SK-N-SH treated with all-trans-retinoic acid at 6 μM for 48 hours (cell line): ENCODE measurements around the gene PDLIM7.

ENCODE experiments used
- ARNTL ChIP-seq: fragments of 450-650 bp; formaldehyde crosslinking; IDR thresholded peaks from 2 replicates; pipeline ENCODE4 v1.5.0; 2020; ENCODE audit warnings: low read depth, mild to moderate bottlenecking, moderate library complexity, borderline replicate concordance
- BACH2 ChIP-seq: fragments of 250-450 bp; sonication (Bioruptor Pico); IDR thresholded peaks from 2 replicates; pipeline ENCODE4 v1.9.0; 2021; ENCODE audit warnings: mild to moderate bottlenecking, borderline replicate concordance
- GLIS3 ChIP-seq: fragments of 250-450 bp; sonication (Bioruptor Pico); IDR thresholded peaks from 2 replicates; pipeline ENCODE4 v1.5.0; 2020; ENCODE audit warnings: mild to moderate bottlenecking, moderate library complexity
- ISL1 ChIP-seq: fragments of 250-450 bp; sonication (Bioruptor Pico); IDR thresholded peaks from 2 replicates; pipeline ENCODE4 v2.1.2; 2022; ENCODE audit warnings: mild to moderate bottlenecking, moderate library complexity
- OSR1 ChIP-seq: fragments of 250-450 bp; sonication (Bioruptor Pico); IDR thresholded peaks from 2 replicates; pipeline ENCODE4 v1.8.0; 2022; ENCODE audit warnings: moderate library complexity, mild to moderate bottlenecking, inconsistent platforms
- PPARA ChIP-seq: fragments of 250-450 bp; sonication (Bioruptor Pico); IDR thresholded peaks from 2 replicates; pipeline ENCODE4 v1.5.0; 2020; ENCODE audit warnings: mild to moderate bottlenecking, borderline replicate concordance
- SNAI2 ChIP-seq: fragments of 250-450 bp; sonication (Bioruptor Pico); IDR thresholded peaks from 2 replicates; pipeline ENCODE4 v1.5.0; 2020; ENCODE audit warnings: mild to moderate bottlenecking, moderate library complexity
- TCF4 ChIP-seq: fragments of 250-450 bp; sonication (Bioruptor Pico); IDR thresholded peaks from 2 replicates; pipeline ENCODE4 v1.8.0; 2021; ENCODE audit warnings: mild to moderate bottlenecking, moderate library complexity, borderline replicate concordance
- ZFP30 ChIP-seq: fragments of 450-650 bp; formaldehyde crosslinking; IDR thresholded peaks from 2 replicates; pipeline ENCODE4 v1.5.0; 2022; ENCODE audit warnings: mild to moderate bottlenecking, moderate library complexity
- ZNF565 ChIP-seq: fragments of 450-650 bp; formaldehyde crosslinking; conservative IDR thresholded peaks from 2 replicates; pipeline ENCODE4 v1.5.0; 2020; ENCODE audit warnings: low read depth, mild to moderate bottlenecking, moderate library complexity

DNA sequence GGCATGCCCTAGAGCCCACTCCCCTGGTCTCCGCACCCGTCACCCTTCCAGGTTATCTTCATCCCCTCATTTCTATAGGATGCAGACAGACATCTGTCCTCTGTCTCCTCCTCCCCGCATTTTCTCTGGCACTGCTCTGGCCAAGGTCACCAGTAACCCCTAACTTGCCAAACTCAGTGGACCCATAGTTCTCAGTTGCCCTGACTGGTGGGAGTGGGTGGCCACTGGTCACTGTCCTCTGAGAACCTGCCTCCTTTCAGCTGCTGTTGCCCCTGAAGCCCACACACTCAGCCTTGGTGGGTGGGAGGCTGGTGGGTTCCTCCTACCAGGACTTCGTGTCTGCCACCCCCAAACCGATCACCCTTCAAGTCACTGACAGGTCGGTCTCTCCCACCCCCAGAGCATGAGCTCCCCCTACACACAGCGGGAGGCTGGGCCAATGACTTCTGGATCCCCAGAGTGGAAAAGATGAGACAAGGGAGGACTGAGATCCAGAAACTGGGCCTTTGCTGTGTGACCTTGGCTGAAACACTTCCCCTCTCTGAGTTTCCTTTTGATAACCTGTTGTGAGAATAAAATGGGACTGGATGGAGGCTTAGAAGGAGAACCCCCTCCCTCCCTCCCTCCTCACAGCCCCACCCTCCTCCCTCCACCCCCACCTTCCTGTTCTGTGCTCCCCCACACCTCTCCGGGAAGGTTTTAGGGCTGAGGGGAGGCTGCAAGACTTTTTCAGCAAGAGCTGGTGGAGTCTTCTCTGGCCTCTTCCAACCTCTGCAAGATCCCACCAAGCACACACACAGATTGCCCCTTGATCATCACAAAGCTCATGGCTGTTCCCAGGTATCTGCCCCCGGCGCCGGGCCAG lies 21.6 kb downstream of the PDLIM7 start:
- no peak for TF ChIP-seq OSR1 (CRISPR knock-in tag)
- TF ChIP-seq ISL1 (CRISPR knock-in tag), result no peak
- TF ChIP-seq PPARA, result no peak
- no peak for TF ChIP-seq GLIS3 (CRISPR knock-in tag)
- TF ChIP-seq ZNF565 (CRISPR knock-in tag), result no peak
- TF ChIP-seq TCF4 (CRISPR knock-in tag), result no peak
- no peak for TF ChIP-seq ARNTL (CRISPR knock-in tag)
- TF ChIP-seq ZFP30 (CRISPR knock-in tag), result no peak
- no peak for TF ChIP-seq BACH2 (CRISPR knock-in tag)
- no peak for TF ChIP-seq SNAI2 (CRISPR knock-in tag)
